ENCODE measurements around the gene FAM3A. TPM values are rescaled to one million over a fixed set of nuclear protein-coding genes. Genes with fewer than 3 reads are reported as not detected.
"Not testable (repeated sequence)": the region's sequence is repeated elsewhere in the genome, so short reads cannot be mapped to it uniquely, and the experiment has no call there.

The FAM3A gene
- total RNA-seq, 2 experiments from 2014 or later: 24.9 to 29.0 TPM

- ChIA-PET POLR2A (interaction anchor here (0.8 to 1.2 kb wide), 5 partner anchors 16 to 172 kb away, joined by 3 to 4 read pairs (median 3); partner anchors contain the start of genes FAM3A and TAFAZZIN), CTCF (interaction anchor here (0.6 to 1.5 kb wide), 4 partner anchors 9 to 205 kb away, joined by 3 to 5 read pairs (median 4); no protein-coding TSS in a partner anchor)
- H3K36me3 Mint-ChIP-seq (ENCODE audit: low read depth): peaks cover 15% of the 10 kb centered on the region
- H3K9me3 Mint-ChIP-seq: no peaks in the 10 kb centered on the region
- H3K4me3 Mint-ChIP-seq: peak overlapping the region; percentile 49
- peaks cover 44% of the 10 kb centered on the region for H3K4me1 Mint-ChIP-seq
- no peak for DNase-seq
- H3K27me3 Mint-ChIP-seq: no peaks in the 10 kb centered on the region
- H3K27ac Mint-ChIP-seq: peak overlapping the region; percentile 79
These were observed 26.8 kb upstream of the FAM3A start for GRCh38 chrX:154542723-154543424.

- H3K36me3 Mint-ChIP-seq (ENCODE audit: low read depth): peaks cover 14% of the 10 kb centered on the region
These were observed 26.1 kb upstream of the FAM3A start for GRCh38 chrX:154541896-154542722.

GRCh38 chrX:154541589-154541895 lies 25.5 kb upstream of the FAM3A start:
- DNase-seq: no peak
- CTCF ChIA-PET: interaction anchor here (1.7 kb wide), 1 partner anchor 15 kb away, joined by 4 read pairs; no protein-coding TSS in a partner anchor
- peaks cover 46% of the 10 kb centered on the region for H3K4me1 Mint-ChIP-seq
- POLR2A ChIA-PET: interaction anchor here (0.6 to 1.2 kb wide), 4 partner anchors 25 to 181 kb away, joined by 3 to 4 read pairs (median 3); partner anchors contain the start of gene FAM3A
- H3K4me3 Mint-ChIP-seq: no peak overlapping the region
- peaks cover 14% of the 10 kb centered on the region for H3K36me3 Mint-ChIP-seq (ENCODE audit: low read depth)
- H3K9me3 Mint-ChIP-seq: no peaks in the 10 kb centered on the region
- no peak overlapping the region for H3K27ac Mint-ChIP-seq
- no peaks in the 10 kb centered on the region for H3K27me3 Mint-ChIP-seq

More at GRCh38 chrX:154541896-154542722, 26.1 kb upstream of the FAM3A start:
- Mint-ChIP-seq H3K9me3 (no peaks in the 10 kb centered on the region), H3K4me1 (peaks cover 46% of the 10 kb centered on the region), H3K27ac (peak overlapping the region; percentile 79), H3K4me3 (peak overlapping the region; percentile 30), H3K27me3 (no peaks in the 10 kb centered on the region)
- ChIA-PET POLR2A (interaction anchor here (0.8 to 1.2 kb wide), 6 partner anchors 15 to 169 kb away, joined by 3 to 4 read pairs (median 4); partner anchors contain the start of genes FAM3A and TAFAZZIN), CTCF (interaction anchor here (0.6 to 1.7 kb wide), 3 partner anchors 9 to 18 kb away, joined by 3 to 4 read pairs (median 4); no protein-coding TSS in a partner anchor)
- DNase-seq: peak; percentile 19

- H3K27me3 Mint-ChIP-seq: no peaks in the 10 kb centered on the region
- H3K36me3 Mint-ChIP-seq (ENCODE audit: low read depth): peaks cover 13% of the 10 kb centered on the region
- CTCF ChIA-PET: interaction anchor here (1.7 kb wide), 1 partner anchor 14 kb away, joined by 4 read pairs; no protein-coding TSS in a partner anchor
- POLR2A ChIA-PET: interaction anchor here (0.6 to 1.1 kb wide), 2 partner anchors 38 to 180 kb away, joined by 3 read pairs; no protein-coding TSS in a partner anchor
- H3K9me3 Mint-ChIP-seq: no peaks in the 10 kb centered on the region
- no peak for DNase-seq
- no peak overlapping the region for H3K27ac Mint-ChIP-seq
- H3K4me1 Mint-ChIP-seq: peaks cover 43% of the 10 kb centered on the region
- H3K4me3 Mint-ChIP-seq: no peak overlapping the region
These were observed 25.0 kb upstream of the FAM3A start for GRCh38 chrX:154540897-154541535.

- H3K36me3 Mint-ChIP-seq (ENCODE audit: low read depth): peaks cover 11% of the 10 kb centered on the region
These were observed 24.3 kb upstream of the FAM3A start for GRCh38 chrX:154540365-154540764.

GRCh38 chrX:154539077-154539476 lies 23.0 kb upstream of the FAM3A start:
- CTCF ChIA-PET: no interaction called here
- H3K27ac Mint-ChIP-seq: peak overlapping the region; percentile 13
- H3K36me3 Mint-ChIP-seq (ENCODE audit: low read depth): peaks cover 11% of the 10 kb centered on the region
- H3K4me3 Mint-ChIP-seq: no peak overlapping the region
- peaks cover 36% of the 10 kb centered on the region for H3K4me1 Mint-ChIP-seq
- H3K9me3 Mint-ChIP-seq: no peaks in the 10 kb centered on the region
- no peaks in the 10 kb centered on the region for H3K27me3 Mint-ChIP-seq
- POLR2A ChIA-PET: no interaction called here
- DNase-seq: no peak

More at GRCh38 chrX:154540365-154540764, 24.3 kb upstream of the FAM3A start:
- peaks cover 39% of the 10 kb centered on the region for H3K4me1 Mint-ChIP-seq
- H3K27me3 Mint-ChIP-seq, H3K27ac Mint-ChIP-seq, DNase-seq, H3K4me3 Mint-ChIP-seq, H3K9me3 Mint-ChIP-seq, POLR2A ChIA-PET: not testable (repeated sequence)
- CTCF ChIA-PET: interaction anchor here (1.7 kb wide), 1 partner anchor 13 kb away, joined by 4 read pairs; no protein-coding TSS in a partner anchor

- ChIA-PET CTCF (interaction anchor here (0.7 kb wide), 1 partner anchor 124 kb away, joined by 3 read pairs; no protein-coding TSS in a partner anchor), POLR2A (interaction anchor here (1.4 kb wide), 1 partner anchor 137 kb away, joined by 3 read pairs; no protein-coding TSS in a partner anchor)
- H3K4me3 Mint-ChIP-seq: no peak overlapping the region
- peaks cover 19% of the 10 kb centered on the region for H3K36me3 Mint-ChIP-seq (ENCODE audit: low read depth)
- peaks cover 16% of the 10 kb centered on the region for H3K4me1 Mint-ChIP-seq
- H3K27me3 Mint-ChIP-seq: no peaks in the 10 kb centered on the region
- no peaks in the 10 kb centered on the region for H3K9me3 Mint-ChIP-seq
- H3K27ac Mint-ChIP-seq: no peak overlapping the region
- no peak for DNase-seq
These were observed 19.9 kb upstream of the FAM3A start for GRCh38 chrX:154535892-154536291.

- Mint-ChIP-seq H3K27ac (peak overlapping the region; percentile 44), H3K4me3 (no peak overlapping the region), H3K9me3 (no peaks in the 10 kb centered on the region), H3K36me3 (ENCODE audit: low read depth) (peaks cover 21% of the 10 kb centered on the region), H3K27me3 (no peaks in the 10 kb centered on the region), H3K4me1 (peaks cover 15% of the 10 kb centered on the region)
- ChIA-PET POLR2A (interaction anchor here (1.0 to 2.5 kb wide), 3 partner anchors 136 to 164 kb away, joined by 3 to 10 read pairs (median 4); partner anchors contain the start of gene RPL10), CTCF (interaction anchor here (1.4 kb wide), 1 partner anchor 45 kb away, joined by 5 read pairs; the partner anchor contains the start of gene SLC10A3)
- DNase-seq: peak; percentile 87
These were observed 18.7 kb upstream of the FAM3A start for GRCh38 chrX:154534526-154535322.

- ChIA-PET CTCF (interaction anchor here (1.5 kb wide), 1 partner anchor 134 kb away, joined by 4 read pairs; the partner anchor contains the start of gene RPL10), POLR2A (interaction anchor here (2.1 kb wide), 1 partner anchor 135 kb away, joined by 7 read pairs; the partner anchor contains the start of gene RPL10)
- Mint-ChIP-seq H3K4me1 (peaks cover 8% of the 10 kb centered on the region), H3K4me3 (no peak overlapping the region), H3K9me3 (no peaks in the 10 kb centered on the region), H3K27ac (no peak overlapping the region), H3K27me3 (no peaks in the 10 kb centered on the region), H3K36me3 (ENCODE audit: low read depth) (peaks cover 21% of the 10 kb centered on the region)
- DNase-seq: no peak
These were observed 16.7 kb upstream of the FAM3A start for GRCh38 chrX:154532690-154533089.

- no peak overlapping the region for H3K27ac Mint-ChIP-seq
- ChIA-PET CTCF (interaction anchor here (0.6 kb wide), 1 partner anchor 106 kb away, joined by 3 read pairs; no protein-coding TSS in a partner anchor), POLR2A (interaction anchor here (1.1 to 2.1 kb wide), 2 partner anchors 41 to 134 kb away, joined by 4 to 7 read pairs; partner anchors contain the start of genes RPL10 and SLC10A3)
- H3K4me3 Mint-ChIP-seq: no peak overlapping the region
- H3K4me1 Mint-ChIP-seq: peaks cover 16% of the 10 kb centered on the region
- no peak for DNase-seq
- peaks cover 21% of the 10 kb centered on the region for H3K36me3 Mint-ChIP-seq (ENCODE audit: low read depth)
- H3K27me3 Mint-ChIP-seq: no peaks in the 10 kb centered on the region
- no peaks in the 10 kb centered on the region for H3K9me3 Mint-ChIP-seq
These were observed 15.6 kb upstream of the FAM3A start for GRCh38 chrX:154531626-154532025.

- no peaks in the 10 kb centered on the region for H3K27me3 Mint-ChIP-seq
- POLR2A ChIA-PET: interaction anchor here (0.9 kb wide), 1 partner anchor 160 kb away, joined by 3 read pairs; no protein-coding TSS in a partner anchor
- H3K27ac Mint-ChIP-seq: no peak overlapping the region
- DNase-seq: no peak
- no peak overlapping the region for H3K4me3 Mint-ChIP-seq
- H3K36me3 Mint-ChIP-seq (ENCODE audit: low read depth): peaks cover 21% of the 10 kb centered on the region
- no peaks in the 10 kb centered on the region for H3K9me3 Mint-ChIP-seq
- H3K4me1 Mint-ChIP-seq: peaks cover 26% of the 10 kb centered on the region
- CTCF ChIA-PET: no interaction called here
These were observed 14.3 kb upstream of the FAM3A start for GRCh38 chrX:154530286-154530685.

Data from activated CD4-positive, alpha-beta memory T cell treated with anti-CD3 and anti-CD28 coated beads, Interleukin-2, amount 10 ng/mL, durations not matched to agents 7 days and 5 days (primary cell).